Right renal cortex interstitium (tissue), 3 donors: ENCODE measurements around the gene TMEM212. TPM values are rescaled to one million over a fixed set of nuclear protein-coding genes. Genes with fewer than 3 reads are reported as not detected.

Source experiments
- polyA plus RNA-seq, 3 donors: library from polyadenylated mRNA; unstranded; fragments of 120-200 nt; gene quantifications; one replicate each; pipeline ENCODE4 v1.2.1, GENCODE V29; 2013; ENCODE audit not compliant: insufficient read length in 3 of 3

Gene TMEM212
- polyA plus RNA-seq, 3 donors = not detected

Other genes with a start within 250 kb of the TMEM212 start
- gene PLD1, start 32.9 kb upstream of the TMEM212 start, polyA plus RNA-seq = 10 to 100 TPM; 11.1 to 13.6 (median 11.2) TPM
- 10 to 100 TPM; 60.2 to 64.6 (median 62.3) TPM for gene FNDC3B, start 196.2 kb downstream of the TMEM212 start, polyA plus RNA-seq